HG03280 (cell line): ENCODE measurements around the gene RRP12.
"Not testable (repeated sequence)": the region's sequence is repeated elsewhere in the genome, so short reads cannot be mapped to it uniquely, and the experiment has no call there.

Experiments
- ATAC-seq: cut with Tn5 transposase; IDR thresholded peaks from one replicate; pipeline ENCODE4 v1.9.1; 2021; ENCODE audit warnings: mild to moderate bottlenecking, moderate library complexity; ENCODE audit not compliant: unreplicated experiment

The RRP12 gene

DNA sequence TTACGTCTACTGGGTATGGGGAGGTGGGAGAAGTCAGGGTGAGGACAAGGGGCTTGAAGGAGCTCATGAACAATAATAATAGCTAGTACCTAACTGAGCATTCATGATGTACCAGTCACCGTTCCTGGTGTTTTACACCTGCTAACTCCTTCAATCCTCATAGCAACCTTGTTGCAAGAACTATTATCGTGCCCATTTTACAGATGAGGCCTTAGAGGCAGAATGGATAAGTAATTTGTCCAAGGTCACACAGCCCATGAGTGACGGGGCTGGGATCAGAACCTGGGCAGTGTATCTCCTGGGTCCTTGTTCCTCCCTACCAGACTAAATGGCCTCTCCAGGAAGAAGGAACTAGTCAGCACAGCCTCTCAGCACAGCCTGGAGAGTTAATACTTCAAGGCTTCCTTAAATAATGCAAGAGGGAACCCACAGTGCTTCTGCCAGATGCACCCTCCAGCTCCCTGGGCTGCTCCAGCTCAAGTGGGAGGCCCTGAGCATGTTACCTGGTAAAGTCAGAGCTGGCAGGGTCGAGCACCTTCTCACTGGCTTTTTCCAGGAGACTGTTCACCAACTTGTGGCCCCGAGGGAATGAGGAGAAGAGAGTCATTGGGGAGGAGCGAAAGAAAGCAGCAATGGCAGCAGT is 28.8 kb downstream of the RRP12 start:
- no peak for ATAC-seq

DNA sequence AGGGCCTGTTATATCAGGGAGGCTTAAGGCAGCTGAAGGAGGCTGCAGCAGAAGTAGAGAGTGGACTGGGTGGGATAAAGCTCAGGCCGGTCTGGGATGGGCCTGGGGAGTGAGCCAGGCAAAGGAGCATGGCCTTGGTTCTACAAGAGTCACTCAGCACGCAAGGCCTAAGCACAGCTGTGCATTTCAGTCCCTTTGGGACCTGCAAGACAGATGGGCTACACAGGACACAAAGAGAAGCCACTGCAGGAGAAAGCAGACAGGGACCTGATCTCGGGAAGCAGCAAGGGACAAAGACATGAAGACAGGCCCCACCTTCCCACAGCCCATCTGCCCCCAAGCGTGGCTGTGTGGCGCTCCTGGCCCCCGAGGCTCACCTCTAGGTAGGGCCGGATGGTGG is 29.4 kb downstream of the RRP12 start:
- no peak for ATAC-seq

DNA sequence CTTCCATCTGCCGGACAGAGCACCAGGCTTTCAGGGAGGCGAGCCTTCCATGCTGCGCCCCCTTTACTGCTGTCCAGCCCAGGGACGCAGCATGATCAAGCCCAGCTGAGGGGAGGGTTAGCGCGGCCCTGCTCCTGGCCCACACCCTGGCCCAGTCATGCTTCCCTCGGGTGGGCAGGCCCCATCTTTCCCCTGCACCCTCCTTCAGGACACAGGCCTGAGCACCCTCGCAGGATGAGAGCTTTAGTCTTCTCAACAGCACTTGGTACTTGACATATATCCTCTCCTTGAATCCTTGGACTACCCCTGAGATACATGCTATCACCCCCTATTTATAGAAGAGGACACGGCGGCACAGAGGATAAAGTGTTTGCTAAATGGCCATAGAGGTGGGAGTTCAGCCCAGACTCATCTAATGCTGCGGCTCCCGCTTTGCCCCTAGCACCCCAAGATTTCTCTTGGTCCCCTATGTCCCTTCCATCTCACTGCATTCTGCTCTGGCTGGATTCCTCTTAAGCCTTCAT is 34.0 kb downstream of the RRP12 start:
- no peak for ATAC-seq

- no peak for ATAC-seq
Measured at GRCh38 chr10:97366572-97366971, 34.6 kb downstream of the RRP12 start.

DNA sequence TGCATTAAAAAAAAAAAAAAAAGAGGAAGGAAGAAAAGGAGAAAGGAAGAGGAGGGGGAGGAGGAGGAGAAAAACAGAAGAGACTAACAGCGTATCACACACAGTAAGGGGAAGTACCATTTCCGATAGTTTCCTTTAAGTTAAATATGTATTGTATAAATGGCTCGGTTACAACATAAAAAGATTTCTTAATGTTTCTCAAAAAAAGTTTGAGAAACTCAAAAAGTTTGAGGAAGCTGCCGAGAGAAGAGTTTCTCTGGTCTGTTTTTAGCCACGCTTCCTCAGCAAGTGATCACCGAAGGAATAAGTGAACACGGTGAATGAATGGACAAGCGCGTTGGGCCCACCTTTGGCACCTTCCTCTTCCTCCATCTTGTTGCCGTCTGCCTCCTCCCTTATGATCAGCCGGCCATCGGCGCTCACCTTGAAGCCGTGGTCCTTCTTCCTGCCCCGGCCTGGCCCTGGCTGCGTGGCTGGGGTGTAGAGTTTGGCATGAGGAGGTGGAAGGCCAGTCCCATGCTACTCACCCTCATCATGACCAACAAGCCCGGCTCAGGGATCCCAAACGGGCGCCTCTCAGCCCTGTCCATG is 35.3 kb downstream of the RRP12 start:
- ATAC-seq: no peak

DNA sequence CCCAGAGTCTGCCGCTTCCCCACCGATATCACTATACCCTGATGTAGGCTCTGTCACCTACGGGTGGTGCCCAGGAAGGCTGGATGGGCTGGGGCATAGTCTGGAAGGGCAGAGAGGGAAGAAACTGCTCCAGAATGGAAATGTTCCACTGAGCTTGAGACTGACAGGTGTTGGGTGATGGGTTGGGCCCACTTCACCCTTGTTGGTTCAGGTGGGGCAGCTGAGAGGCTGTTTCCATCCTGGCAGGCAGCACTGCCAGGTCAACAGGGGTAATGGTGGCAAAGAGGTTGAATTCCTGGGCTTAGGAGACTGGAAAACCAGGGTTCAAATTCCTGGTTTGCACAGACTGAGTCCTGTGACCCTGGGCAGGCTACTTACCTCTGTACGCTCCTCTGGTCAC is 38.1 kb downstream of the RRP12 start:
- ATAC-seq: no peak

- no peak for ATAC-seq
Measured at GRCh38 chr10:97362310-97363033, 38.7 kb downstream of the RRP12 start.

DNA sequence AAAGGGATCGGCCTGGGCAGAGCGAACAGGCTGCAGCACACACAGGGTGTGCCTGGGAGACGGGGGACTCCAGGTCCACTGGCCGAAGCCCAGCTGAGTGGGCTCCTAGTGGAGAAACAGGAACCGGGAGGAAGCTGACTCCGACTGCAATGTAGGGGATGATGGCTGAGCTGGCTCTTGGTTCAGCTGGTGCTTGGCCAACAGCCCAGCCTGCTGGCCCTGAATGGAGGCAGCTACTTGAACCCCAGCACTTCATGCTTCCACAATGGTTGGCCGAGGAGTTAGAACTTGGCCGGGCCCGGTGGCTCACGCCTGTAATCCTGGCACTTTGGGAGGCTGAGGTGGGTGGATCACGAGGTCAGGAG is 39.6 kb downstream of the RRP12 start:
- ATAC-seq: no peak

DNA sequence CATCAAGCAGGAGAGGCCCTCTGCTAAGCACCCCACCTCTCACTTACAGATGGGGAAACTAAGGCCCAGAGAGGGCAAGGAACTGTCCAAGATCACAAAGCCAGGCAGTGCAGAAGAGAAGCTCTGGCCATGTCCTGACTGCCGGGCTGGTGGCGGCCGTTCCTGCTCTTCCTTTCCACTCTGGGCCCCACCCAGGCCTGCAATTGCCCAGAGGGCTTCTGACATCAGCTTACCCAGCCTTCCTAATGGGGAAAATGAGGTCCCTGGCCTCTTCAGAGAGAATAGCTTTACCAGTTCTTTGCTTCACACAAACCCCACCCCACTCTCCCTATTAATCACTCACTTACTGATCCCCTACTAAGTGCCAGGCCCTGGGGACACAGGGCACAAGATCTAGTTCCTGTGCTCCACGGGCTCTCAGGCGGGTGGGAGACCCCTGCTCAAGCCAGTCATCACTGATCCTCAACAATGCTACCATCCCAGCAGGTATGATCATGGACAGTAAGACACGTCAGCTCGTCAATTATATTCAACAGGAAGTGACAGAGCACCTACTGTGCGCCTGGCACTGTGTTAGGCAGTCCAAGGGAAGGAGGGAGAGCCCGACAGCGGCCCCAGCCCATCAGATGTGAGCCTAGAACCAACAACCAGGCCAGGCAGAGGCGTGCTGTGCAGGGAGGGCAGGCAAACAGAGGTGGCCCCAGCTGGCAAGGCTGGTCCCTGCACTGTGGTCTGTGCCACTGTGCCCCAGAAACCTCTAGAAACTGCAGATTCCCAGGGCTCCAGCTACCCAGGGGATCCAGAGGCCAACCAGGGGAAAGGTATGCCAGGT is 40.2 kb downstream of the RRP12 start:
- no peak for ATAC-seq

- no peak for ATAC-seq
Measured at GRCh38 chr10:97358781-97359180, 42.4 kb downstream of the RRP12 start.

GRCh38 chr10:97358349-97358748 is 42.8 kb downstream of the RRP12 start:
- no peak for ATAC-seq

DNA sequence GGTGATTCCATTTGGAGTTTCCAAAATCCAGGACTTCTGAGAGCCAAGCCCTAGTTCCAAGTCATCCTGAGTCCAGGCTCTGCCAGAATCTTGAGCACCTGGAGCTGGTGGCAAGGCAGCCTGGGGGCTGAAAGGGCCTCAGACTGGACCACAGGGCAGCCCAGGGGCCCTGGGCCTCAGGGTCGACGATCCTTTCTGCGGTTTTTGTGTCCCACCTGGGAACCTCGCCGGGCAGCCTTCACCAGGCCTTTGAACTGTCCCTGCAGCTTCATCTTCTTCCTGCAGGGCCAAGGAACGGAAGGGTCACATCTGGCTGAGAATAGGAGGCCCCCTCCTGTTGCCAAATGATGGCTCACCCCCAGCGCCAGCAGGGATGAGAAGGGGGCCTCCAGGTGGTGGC is 44.2 kb downstream of the RRP12 start:
- no peak for ATAC-seq

DNA sequence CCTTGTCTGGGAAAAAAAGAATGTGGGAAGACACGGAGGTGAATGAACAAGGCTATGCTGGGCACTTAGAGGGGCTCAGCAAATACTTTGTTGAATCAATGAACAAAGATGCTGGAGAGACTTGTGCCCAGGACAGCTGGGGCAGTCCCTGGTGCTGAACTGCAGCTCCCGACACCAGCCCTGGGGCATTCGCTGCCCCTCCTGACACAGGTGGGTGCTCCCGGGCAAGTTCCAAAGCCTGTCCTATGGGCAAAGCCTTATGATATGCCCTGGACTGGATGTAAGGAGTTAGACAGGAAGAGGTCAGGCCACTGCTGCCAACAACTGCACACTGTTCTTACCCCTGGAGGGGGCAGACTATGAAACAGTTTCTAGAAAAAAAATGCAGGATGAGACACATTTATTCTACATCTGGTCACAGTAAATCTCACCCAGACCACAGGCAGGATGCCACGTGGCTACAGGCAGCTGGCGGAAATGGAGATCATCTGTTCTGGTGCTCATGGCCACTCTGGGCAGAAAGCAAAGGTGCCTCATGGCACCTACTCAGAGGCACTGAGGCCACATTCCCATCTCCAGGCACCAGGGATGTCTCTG is 44.7 kb downstream of the RRP12 start:
- no peak for ATAC-seq

DNA sequence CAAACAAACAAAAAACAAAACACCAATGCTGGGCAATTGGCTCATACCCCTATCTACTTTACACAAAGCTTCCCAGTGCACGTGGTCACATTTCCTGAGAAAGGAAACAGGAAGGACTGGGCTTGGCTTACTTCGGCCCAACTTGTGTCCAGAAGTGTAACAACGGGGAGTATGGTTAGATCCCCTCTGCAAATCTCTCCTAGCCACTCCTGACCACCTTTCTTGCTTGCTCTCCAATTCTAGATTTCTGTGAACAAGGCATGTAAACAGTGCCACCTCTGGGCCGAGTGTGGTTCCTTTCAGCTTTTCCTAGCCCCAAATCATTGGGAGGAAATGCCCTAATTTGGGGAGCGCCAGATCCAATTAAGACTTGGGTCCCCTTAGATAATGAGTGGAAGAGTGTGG is 45.6 kb downstream of the RRP12 start:
- no peak for ATAC-seq

- ATAC-seq: no peak
Measured at GRCh38 chr10:97353945-97354344, 47.2 kb downstream of the RRP12 start.

DNA sequence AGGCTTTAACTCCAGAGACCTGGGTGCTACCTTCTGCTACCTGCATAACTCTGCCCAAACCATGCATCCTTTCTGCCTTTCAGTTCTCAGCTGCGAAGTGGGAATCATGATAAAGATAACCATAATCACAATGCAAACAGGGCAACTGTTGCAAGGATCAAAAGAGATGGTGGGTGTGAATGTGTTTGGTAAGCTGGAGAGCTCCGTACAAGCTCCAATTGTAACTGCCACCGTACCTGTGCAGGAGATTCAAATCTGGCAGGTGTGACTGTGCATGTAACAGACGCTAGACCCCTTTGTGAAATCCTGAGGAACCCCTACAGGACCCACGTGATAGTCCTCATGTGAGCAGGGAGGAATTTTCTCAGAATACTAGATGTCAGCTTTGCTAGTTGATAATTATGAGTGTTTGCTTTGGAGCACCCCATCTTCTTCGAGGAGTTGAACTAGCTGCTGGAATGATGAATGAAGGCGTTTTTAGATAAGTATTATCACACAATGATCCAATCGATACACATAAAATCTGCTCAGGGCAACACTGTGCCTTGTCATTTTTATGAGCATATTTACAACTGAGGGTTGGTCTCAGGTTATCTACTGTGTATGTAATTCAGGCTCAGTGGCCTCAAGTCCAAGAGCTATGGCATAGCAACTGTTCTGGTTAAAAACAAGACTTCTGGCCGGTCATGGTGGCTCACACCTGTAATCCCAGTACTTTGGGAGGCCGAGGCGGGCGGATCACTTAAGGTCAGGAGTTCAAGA is 51.2 kb downstream of the RRP12 start:
- ATAC-seq: no peak

- ATAC-seq: no peak
Measured at GRCh38 chr10:97347317-97347716, 53.8 kb downstream of the RRP12 start.

- not testable (repeated sequence) for ATAC-seq
Measured at GRCh38 chr10:97343664-97344063, 57.5 kb downstream of the RRP12 start.

GRCh38 chr10:97341416-97341815 is 59.7 kb downstream of the RRP12 start:
- no peak for ATAC-seq

- ATAC-seq: no peak
Measured at GRCh38 chr10:97338041-97338440, 63.1 kb downstream of the RRP12 start.
